Suprapubic skin (tissue), 4 donors: Measurements from ENCODE around the gene FOXJ3. TPM values are rescaled to one million over a fixed set of nuclear protein-coding genes. Genes with fewer than 3 reads are reported as not detected.

Source experiments
- DNase-seq, 2 donors: peaks; one replicate each; pipeline ENCODE4 v3.0.0-alpha.2; 2019; ENCODE audit warnings: low spot score in 2 of 2
- H3K27ac ChIP-seq: fragments of 200-600 bp; sonication (generic); one replicate; pipeline ENCODE4 v1.5.1; 2019
- H3K27me3 ChIP-seq: fragments of 200-600 bp; sonication (generic); one replicate; pipeline ENCODE4 v1.5.1; 2019
- H3K36me3 ChIP-seq: fragments of 200-600 bp; sonication (generic); one replicate; pipeline ENCODE4 v1.5.1; 2019
- H3K4me1 ChIP-seq: fragments of 200-600 bp; sonication (generic); one replicate; pipeline ENCODE4 v1.5.1; 2019
- H3K4me3 ChIP-seq: fragments of 200-600 bp; sonication (generic); one replicate; pipeline ENCODE4 v1.5.1; 2019; ENCODE audit warnings: mild to moderate bottlenecking
- H3K9me3 ChIP-seq: fragments of 200-600 bp; sonication (generic); one replicate; pipeline ENCODE4 v1.5.1; 2019
- EP300 ChIP-seq: sonication (generic); formaldehyde crosslinking; IDR thresholded peaks from one replicate; pipeline ENCODE4 v1.6.1; 2017; ENCODE audit warnings: antibody characterized with exemption
- POLR2A ChIP-seq, 2 donors: fragments of 450-650 bp; IDR thresholded peaks; one replicate each; pipeline ENCODE4 v1.6.1; 2017; ENCODE audit warnings: antibody characterized with exemption in 2 of 2, mild to moderate bottlenecking in 2 of 2, moderate library complexity in 2 of 2
- POLR2AphosphoS5 ChIP-seq, 3 donors: sonication (generic); formaldehyde crosslinking; IDR thresholded peaks; one replicate each; pipeline ENCODE4 v1.6.1; 2017; ENCODE audit warnings: antibody characterized with exemption in 3 of 3
- WGBS: methylation state at CpG from one replicate; pipeline ENCODE4 v1.1.5; 2018; 5-methylcytosine and 5-hydroxymethylcytosine counted together
- total RNA-seq, 4 donors: library from RNA; depleted of rRNA; stranded (reverse); fragments of >200 nt; gene quantifications; one replicate each; pipeline ENCODE4 v1.1.0, GENCODE V29; 2016
- TF ChIP-seq, protein P1 (sequence below), 2 donors: fragments of 200-600 bp in 1 of 2; fragments of 450-650 bp in 1 of 2; sonication (generic) in 1 of 2; IDR thresholded peaks; one replicate each; pipeline ENCODE4 v1.5.1; 2016 to 2019; ENCODE audit warnings: antibody characterized with exemption in 2 of 2, mild to moderate bottlenecking in 1 of 2, moderate library complexity in 1 of 2

The FOXJ3 gene
- total RNA-seq, 4 donors from 2014 or later: 37.0 to 71.0 (median 41.1) TPM

DNA sequence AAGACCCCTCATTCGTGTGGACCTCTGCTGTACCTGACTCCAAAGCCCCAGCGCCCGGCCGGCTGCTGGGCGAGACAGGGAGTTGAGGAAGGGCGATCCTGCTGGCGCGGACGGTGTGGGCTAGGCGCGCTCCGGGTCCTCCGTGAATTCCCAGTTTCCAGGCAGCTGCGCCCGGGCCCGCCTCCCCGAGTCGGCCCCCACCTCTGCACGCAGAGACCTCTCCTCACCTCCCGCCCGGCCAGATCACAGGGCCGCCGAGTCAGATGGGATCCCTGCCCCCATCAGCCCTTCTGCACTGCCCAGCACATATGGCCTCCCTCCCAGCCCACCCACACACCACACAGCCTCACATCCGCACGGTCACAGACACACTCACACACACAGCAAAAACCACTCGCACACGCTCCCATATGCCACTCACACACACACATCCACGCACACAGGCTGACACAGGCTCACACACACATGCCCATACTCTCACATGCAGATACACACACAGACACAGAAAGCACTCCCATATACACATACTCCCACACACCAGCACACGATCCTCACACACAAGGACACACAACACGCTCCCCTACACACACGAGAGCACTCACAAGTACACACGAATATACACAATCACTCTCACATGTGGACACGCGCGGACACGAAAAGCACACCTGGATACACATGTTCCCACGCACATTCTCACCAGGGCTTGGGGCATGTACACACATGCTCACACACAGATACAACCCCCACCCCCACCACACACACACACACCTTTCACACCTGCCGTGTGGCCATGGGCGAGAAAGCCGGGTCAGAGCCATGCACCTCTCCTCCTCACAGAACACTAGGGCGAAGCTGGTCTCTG is 189.0 kb downstream of the FOXJ3 start:
- H3K36me3 ChIP-seq: no peaks in the 10 kb centered on the region
- H3K4me1 ChIP-seq: peaks cover 12% of the 10 kb centered on the region
- TF ChIP-seq, protein P1, sequence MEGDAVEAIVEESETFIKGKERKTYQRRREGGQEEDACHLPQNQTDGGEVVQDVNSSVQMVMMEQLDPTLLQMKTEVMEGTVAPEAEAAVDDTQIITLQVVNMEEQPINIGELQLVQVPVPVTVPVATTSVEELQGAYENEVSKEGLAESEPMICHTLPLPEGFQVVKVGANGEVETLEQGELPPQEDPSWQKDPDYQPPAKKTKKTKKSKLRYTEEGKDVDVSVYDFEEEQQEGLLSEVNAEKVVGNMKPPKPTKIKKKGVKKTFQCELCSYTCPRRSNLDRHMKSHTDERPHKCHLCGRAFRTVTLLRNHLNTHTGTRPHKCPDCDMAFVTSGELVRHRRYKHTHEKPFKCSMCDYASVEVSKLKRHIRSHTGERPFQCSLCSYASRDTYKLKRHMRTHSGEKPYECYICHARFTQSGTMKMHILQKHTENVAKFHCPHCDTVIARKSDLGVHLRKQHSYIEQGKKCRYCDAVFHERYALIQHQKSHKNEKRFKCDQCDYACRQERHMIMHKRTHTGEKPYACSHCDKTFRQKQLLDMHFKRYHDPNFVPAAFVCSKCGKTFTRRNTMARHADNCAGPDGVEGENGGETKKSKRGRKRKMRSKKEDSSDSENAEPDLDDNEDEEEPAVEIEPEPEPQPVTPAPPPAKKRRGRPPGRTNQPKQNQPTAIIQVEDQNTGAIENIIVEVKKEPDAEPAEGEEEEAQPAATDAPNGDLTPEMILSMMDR (IDR thresholded peaks at IDR 0.05): no peak
- no peaks in the 10 kb centered on the region for H3K9me3 ChIP-seq
- no peak overlapping the region for H3K27ac ChIP-seq
- H3K4me3 ChIP-seq: no peak overlapping the region
- DNase-seq: no peak
- H3K27me3 ChIP-seq: peaks cover 42% of the 10 kb centered on the region
- WGBS: 59% methylated on average over 23 of the region's 41 CpGs

DNA sequence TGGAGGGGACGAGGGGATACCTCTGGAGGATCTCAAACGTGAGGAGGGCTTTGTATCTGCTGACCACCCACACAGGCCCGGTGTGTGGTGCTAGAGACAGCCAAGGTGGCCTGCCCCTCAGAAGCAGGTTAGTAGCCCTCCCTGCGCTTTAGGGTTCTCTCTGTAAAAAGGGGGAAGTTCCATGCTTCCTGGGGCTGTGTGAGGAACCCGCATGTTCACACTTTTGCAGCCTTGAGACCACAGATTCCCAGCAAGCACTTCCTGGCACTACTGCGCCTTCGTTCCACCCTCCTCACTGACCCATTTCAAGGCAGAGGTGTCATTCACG is 189.7 kb downstream of the FOXJ3 start:
- Histone ChIP-seq H3K27ac (no peak overlapping the region), H3K36me3 (no peaks in the 10 kb centered on the region), H3K9me3 (no peaks in the 10 kb centered on the region), H3K4me1 (peaks cover 12% of the 10 kb centered on the region), H3K4me3 (no peak overlapping the region), H3K27me3 (peaks cover 44% of the 10 kb centered on the region)
- WGBS: 68% methylated on average over 6 of the region's 8 CpGs
- DNase-seq: no peak
- TF ChIP-seq EP300 (no peak), POLR2A (IDR thresholded peaks at IDR 0.05) (no peak), POLR2AphosphoS5 (IDR thresholded peaks at IDR 0.05) (no peak)
- TF ChIP-seq, protein P1 (IDR thresholded peaks at IDR 0.05): no peak

DNA sequence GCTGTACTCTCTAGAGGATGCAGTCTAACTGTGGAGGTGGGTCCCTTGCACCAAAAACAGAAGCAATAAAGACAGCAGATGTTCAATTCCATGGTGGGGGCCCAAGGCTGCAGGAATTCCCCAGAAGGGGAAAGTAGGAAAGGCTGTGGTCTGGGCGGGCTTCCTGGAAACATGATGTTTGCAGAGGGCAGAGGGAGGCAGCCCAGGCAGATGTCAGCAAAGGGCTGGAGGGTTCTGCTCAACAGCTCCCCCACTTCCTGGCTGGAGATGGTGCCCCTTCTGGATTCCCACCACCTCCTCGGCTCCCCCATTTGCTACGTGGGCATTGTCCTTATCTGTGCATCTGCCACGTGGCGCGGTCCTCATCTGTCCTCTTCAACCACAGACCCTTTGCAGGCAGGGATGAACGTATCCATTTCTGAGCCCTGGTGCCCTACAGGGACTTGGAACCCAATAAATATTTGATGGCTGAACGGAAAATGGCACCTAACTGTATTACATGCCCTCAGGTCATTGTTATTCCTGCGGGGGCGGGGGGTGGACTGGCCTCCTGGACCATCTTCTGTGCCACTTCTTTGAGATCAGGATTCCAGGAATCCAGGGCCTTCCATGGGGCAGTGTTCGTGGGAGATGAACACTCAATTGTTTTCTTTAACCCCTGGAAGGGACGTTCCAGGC is 190.2 kb downstream of the FOXJ3 start:
- Histone ChIP-seq H3K4me3 (no peak overlapping the region), H3K27ac (no peak overlapping the region), H3K27me3 (peaks cover 46% of the 10 kb centered on the region), H3K9me3 (no peaks in the 10 kb centered on the region), H3K4me1 (peaks cover 12% of the 10 kb centered on the region), H3K36me3 (no peaks in the 10 kb centered on the region)
- TF ChIP-seq, protein P1 (IDR thresholded peaks at IDR 0.05): no peak
- no peak for TF ChIP-seq EP300
- no peak for TF ChIP-seq POLR2A (IDR thresholded peaks at IDR 0.05)
- no peak for TF ChIP-seq POLR2AphosphoS5 (IDR thresholded peaks at IDR 0.05)
- 79% methylated on average over 12 of the region's 12 CpGs for WGBS
- DNase-seq: no peak

DNA sequence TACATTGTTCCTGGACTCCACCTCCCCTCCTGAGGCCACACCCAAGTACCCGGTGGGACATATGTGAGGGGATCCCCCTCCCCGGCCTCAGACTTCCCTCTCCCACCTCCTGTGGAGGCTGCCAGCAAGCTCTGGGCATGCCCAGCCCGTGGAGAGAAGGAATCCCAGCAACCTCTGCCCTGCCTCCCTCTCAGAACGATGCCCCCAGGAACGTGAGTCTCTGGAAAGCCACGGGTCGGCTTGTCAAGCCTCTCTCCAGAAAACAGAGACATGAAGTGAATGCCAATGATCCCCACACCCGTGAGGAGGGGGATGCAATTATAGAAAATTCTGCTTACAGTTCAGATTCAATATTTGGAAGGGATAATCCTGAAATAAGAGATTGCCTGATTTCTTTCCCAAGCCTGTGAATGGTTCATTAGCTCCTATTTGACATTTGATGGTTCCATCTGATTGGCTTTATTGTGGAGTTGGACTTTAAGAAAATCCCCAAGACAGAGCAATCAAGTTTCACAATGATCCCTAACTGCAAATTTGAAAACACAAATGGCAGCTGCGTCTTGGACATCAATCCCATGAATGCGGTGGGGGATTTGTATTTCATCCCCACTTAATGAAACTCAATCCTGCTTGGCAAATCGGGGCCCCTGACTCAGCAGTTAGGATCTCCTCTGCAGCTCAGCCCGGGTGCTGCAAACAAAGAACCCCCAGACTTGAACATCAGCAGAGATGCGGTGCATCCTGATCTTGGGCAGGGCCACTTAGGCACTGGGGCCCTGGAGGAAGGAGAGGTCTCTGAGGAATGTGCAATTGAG is 190.9 kb downstream of the FOXJ3 start:
- 48% methylated on average over 13 of the region's 13 CpGs for WGBS
- Histone ChIP-seq H3K9me3 (no peaks in the 10 kb centered on the region), H3K27ac (no peak overlapping the region), H3K27me3 (peaks cover 46% of the 10 kb centered on the region), H3K36me3 (no peaks in the 10 kb centered on the region), H3K4me3 (no peak overlapping the region), H3K4me1 (peaks cover 12% of the 10 kb centered on the region)
- no peak for DNase-seq
- no peak for TF ChIP-seq POLR2A (IDR thresholded peaks at IDR 0.05)
- TF ChIP-seq, protein P1 (IDR thresholded peaks at IDR 0.05): no peak
